Medulla oblongata (tissue), 1 donor: Measurements from ENCODE around the gene MRGPRX3.
"Not testable (repeated sequence)": the region's sequence is repeated elsewhere in the genome, so short reads cannot be mapped to it uniquely, and the experiment has no call there.

Experiments used
- DNase-seq: peaks from one replicate; pipeline ENCODE4 v3.0.0-alpha.2; 2015; ENCODE audit errors: extremely low spot score

Gene MRGPRX3

DNA sequence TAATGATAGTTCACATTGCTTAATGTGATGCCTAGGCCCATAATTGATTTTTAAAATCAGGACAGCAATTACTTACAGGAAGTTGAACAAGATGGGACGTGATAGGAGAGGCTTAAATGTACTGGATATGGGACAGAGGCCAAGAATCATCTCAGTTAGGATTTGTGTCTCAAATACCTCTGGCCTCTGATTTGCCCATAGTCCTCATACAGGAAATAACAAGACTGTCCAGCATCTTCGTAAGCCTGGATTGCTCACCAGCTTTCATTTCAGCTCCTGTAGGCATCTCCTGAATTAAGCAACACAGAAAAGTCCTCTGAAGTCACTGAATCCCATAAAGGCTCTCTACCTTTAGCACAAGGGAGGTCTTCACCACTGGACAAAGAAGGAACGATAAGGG is at the start of gene MRGPRX3:
Gene MRGPRX3, plus strand, starts transcription at position 231 of the 400 bp plus-strand sequence. CDS start 4,632 bp downstream, outside the sequence.
- no peak for DNase-seq

DNA sequence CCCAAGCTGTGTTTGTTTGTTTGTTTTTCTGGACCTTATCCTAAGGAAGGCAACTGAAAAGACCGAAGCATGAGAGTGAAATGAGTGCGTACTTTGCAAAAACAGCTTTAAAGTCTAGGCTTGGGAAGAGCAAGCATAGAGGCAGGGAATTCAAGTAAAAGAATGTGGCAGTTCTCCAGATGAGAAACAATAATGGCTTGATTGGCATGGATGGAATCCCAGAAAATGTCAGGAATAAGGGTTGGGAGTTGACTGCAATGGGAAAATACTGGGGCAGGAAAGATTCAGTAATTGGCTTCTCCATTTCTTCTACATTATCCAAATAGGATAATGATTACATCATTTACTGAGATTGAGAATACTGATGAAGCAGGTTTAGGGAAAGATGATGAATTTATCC is 44.0 kb upstream of the MRGPRX3 start:
- no peak for DNase-seq

DNA sequence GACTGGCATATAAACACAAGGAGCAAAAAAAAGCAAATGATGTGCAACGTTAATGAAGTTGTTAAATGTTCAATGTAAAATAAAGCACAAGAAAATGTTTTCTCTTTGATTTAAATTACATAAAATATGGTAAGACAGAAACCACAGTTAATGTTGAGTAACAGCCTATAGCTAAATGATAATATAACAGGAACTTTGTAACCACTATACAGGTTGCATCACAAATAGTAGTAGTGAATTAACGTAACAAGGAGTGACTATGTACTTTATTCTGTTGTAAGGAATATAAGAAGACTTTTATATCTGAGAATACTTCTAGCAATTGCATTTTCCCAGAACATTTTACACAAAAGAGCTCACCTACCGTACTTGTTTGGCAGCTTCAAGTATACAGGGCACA is 43.4 kb upstream of the MRGPRX3 start:
- DNase-seq, result no peak

DNA sequence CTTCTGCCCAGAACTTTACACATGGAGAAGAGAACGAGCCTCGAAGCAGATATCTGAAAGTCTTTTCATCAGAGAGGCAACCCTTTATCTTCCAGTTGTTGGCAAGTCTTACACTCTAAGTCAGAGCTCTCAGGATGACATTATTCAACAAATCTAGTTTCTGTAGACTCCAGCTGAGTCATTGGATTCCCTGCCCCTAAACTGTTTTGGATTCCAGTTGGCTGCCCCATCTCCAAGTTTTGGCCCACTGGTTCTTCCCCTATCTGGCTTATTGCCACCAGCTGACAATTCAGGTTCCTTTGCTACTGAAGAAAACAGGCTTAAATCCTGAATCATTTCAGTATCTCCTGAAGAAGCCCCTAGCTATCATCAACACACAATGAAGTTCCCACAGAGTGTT is 40.6 kb upstream of the MRGPRX3 start:
- DNase-seq, result peak; percentile 18

DNA sequence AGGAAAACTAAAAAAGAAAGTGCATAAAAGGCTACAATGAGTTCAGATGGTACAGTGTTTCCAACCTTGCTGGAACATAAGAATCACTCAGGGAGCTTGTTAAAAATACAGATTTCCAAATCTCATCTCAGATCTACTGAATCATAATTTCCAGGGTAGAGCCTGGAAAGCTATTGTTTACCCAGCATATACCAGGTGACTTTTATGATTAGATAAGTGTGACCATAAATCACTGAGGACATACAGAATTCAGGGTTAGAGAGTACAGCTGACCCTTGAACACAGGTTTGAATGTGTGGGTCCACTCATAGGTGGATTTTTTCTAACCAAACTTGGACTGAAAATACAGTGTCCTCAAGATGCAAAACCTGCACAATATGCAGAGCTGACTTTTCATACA is 38.4 kb upstream of the MRGPRX3 start:
- no peak for DNase-seq

DNA sequence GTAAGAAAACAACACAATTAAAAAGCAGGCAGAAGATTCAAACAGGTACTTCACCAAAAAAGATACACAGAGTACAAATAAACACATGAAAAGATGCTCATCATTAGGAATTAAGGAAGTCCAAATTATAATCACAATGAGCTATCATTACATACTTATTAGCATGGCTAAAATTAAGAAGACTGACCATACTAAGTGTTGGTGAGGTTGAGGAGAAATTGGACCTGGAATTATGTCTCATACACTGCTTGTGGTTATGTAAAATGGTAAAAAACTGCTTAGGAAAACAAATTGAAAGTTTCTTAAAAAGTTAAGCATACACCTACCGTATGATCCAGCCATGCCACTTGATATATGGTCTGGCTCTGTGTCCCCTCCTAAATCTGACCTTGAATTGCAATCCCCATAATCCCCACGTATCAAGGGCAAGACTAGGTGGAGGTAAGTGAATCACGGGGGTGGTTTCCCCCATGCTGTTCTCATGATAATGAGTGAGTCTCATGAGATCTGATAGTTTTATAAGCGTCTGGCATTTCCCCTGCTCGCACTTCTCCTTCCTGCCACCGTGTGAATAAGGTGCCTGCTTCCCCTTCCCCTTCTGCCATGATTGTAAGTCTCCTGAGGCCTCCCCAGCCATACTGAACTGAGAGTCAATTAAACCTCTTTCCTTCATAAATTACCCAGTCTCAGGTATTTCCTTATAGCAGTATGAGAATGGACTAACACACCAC is 31.3 kb upstream of the MRGPRX3 start:
- DNase-seq, result no peak

DNA sequence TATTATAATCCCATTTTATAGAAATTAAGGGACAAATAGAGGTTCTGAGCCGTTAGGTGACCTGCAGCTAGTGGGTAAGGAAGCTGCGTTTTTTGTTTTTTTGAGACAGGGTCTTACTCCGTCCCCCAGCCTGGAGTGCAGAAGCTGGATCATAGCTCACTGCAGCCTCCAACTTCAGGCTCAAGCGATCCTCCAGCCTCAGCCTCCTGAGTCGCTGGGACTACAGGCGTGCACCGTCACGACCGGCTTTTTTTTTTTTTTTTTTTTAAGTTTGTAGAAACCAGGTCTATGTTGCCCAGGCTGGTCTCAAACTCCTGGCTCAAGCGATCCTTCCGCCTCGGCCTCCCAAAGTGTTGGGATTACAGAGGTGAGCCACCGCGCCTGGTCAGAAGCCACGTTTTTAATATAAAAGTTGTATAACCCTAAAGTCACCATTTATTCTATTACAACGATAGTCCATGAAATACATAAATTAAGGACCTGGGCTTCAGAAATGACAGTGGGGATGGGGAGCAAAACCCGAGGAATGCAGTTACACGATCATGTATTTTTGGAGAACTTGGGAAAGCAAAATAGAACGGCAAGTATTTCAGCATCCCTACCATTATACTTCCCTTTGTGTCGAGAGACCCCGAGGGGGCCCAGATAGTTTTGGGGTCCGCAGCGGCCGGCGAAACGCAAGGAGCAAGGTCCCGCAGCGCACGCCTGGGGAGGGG is 27.1 kb upstream of the MRGPRX3 start:
- no peak for DNase-seq

DNA sequence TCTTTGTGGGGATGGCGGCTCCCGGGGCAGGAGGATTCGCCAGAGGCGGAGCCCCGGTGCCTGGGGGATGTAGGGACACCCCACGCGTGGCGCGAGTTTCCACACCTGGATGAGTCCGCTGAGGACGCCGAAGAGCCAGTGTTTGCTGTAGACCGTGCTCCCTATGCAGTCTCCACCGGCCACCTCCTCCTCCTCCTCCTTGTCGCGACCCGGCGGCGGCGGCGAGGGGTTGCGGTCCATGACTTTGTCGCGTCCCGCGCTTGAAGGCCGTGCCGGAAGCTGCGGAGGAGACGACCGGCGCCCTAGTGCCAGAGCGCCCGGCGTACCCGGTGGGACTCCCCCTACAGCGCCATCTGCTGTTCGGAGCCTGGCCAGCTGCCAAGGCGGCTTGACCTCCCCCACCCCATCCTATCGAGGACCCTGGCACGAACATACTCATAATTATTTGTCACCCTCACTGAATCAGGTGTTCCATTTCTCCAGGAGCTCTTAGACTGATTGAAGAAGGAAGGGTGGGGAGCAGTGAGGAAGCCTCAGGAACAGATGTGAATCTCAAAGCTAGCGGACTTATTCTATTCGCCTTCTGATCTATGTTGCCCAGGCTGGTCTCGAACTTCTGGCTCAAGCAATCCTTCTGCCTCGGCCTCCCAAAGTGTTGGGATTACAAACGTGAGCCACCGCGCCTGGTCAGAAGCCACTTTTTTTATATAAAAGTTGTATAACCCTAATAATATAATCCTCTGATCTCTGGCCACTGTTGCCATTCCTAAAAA is 26.4 kb upstream of the MRGPRX3 start, which contains the start of gene SAAL1:
Gene SAAL1, minus strand, starts transcription at position 281 of the 773 bp plus-strand sequence. Its CDS starts 41 bp downstream, at position 240.
- peak; percentile 87 for DNase-seq

DNA sequence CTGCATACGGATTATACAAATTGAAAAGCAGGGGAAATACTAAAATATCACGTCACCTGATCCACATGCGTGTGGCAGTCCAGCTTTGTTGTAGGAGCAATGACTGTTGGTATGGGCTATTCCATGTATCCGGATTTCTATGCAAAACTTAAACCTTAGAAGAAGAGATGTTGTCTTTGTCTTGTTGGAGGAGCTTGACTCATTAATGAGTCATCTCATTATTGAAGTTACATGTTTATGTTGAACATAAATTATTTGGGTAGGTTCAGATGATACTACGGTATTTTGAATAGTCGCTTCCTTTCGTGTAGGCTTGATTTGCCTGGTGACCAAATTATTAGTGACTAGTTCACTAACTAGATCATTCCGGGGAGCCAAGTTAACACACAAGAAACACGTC is 25.7 kb upstream of the MRGPRX3 start:
- DNase-seq, result no peak

DNA sequence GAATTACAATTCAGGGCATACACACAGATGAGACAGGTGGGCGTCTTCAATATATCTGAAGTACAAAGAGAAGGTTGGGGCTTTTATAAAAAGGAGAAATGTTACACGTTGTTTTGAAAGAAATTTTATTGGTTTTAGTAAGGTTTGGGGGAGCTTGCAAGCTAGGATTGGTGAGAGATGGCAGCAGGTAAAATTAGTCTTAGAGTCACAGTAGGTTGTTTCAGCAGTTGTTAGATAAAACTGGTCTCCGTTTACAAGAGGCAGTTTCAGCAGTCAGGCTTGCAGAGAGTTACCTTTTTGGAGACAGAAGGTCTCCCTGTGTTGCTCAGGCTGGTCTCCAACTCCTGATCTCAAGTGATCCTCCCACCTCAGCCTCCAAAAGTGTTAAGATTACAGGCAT is 24.1 kb upstream of the MRGPRX3 start:
- DNase-seq, result no peak

DNA sequence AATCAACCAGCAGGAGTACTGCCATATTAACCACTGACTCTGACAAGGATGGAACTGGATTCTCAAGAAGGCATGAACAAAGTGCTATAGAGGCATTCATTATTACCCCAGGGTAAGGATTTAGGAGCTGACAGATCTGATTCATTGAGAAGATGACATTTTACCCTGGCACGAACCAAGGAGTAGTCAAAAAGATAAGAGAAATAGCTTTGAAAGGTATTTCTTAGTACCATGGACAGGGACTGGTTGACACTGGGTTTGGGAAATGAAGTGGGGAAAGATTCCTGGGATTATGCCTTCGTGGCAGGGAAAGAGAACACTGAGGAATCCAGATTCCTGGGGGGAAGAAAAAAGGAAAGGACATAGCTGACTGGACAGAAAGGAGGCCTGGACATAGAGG is 21.4 kb upstream of the MRGPRX3 start:
- DNase-seq, result no peak

DNA sequence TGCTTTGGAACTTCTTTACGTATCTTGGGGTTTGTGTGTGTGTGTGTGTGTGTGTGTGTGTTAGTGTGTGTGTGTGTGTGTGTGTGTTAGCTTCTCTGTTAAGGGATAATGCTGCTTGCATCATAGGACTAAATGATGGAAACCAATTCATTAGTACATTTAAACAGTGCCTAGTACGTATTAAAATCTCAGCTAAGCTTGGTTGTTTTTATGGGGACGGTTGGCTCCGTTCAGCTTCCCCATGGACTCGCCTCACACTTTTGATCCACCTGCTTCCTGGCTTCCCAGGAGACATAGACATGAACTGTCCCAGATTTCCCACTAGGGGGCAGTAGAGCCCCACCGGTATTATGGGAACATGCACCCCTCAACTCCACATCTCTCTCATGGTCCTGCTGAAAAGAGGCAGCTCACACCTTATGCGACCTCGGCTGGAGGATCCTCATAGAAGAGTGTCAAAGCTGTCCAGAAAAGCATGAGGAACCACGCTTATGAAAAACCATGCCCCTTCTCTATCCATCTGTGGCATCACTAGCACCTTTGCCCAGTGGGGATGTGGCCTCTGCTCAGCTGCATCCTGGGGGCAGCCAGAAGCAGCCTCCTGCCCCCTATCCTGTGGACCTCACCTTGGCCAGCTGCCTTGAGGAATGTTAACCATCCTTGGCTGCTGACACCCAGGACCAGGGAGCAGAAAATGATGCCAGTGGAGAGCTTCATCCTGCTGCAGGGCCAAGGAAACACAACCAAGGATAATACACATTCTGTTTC is 16.8 kb upstream of the MRGPRX3 start:
- DNase-seq, result peak; percentile 72

DNA sequence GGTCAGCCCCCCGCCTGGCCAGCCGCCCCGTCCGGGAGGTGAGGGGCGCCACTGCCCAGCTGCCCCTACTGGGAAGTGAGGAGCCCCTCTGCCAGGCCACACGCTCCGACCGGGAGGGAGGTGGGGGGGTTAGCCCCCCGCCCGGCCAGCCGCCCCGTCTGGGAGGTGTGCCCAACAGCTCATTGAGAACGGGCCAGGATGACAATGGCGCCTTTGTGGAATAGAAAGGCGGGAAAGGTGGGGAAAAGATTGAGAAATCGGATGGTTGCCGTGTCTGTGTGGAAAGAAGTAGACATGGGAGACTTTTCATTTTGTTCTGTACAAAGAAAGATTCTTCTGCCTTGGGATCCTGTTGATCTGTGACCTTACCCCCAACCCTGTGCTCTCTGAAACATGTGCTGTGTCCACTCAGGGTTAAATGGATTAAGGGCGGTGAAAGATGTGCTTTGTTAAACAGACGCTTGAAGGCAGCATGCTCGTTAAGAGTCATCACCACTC is 11.0 kb upstream of the MRGPRX3 start:
- DNase-seq, result not testable (repeated sequence)

DNA sequence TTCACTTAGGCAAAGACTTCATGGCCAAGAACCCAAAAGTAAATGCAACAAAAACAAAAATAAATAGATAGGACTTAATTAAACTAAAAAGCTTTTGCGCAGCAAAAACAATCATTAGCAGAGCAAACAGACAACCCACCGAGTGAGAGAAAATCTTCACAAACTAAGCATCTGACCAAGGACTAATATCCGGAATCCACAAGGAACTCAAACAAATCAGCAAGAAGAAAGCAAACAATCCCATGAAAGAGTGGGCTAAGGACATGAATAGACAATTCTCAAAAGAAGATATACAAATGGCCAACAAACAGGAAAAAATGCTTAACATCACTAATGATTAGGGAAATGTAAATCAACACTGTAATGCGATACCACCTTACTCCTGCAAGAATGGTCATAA is 1.3 kb upstream of the MRGPRX3 start:
- DNase-seq, result not testable (repeated sequence)

DNA sequence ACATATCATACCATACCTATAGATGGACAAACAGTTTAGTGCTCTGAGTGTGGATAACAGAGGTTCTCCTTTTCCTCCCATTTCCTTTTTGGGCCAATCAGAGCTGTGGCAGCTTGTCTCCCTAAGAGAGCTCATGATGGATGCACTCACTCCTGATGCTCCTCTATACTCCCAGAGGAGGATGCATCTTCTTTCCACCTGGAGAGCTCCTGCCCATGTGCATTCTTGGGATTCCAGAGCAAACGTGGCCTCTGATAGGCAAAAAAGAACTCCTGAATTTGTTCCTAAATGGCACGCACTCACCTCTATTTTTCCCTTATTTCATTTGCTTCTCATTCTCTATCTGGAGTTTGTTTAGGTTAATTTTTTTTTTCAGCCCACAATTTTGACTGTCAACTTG is 2.9 kb downstream of the MRGPRX3 start:
- DNase-seq, result no peak

DNA sequence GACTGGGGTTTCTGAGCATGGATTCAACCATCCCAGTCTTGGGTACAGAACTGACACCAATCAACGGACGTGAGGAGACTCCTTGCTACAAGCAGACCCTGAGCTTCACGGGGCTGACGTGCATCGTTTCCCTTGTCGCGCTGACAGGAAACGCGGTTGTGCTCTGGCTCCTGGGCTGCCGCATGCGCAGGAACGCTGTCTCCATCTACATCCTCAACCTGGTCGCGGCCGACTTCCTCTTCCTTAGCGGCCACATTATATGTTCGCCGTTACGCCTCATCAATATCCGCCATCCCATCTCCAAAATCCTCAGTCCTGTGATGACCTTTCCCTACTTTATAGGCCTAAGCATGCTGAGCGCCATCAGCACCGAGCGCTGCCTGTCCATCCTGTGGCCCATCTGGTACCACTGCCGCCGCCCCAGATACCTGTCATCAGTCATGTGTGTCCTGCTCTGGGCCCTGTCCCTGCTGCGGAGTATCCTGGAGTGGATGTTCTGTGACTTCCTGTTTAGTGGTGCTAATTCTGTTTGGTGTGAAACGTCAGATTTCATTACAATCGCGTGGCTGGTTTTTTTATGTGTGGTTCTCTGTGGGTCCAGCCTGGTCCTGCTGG is 4.9 kb downstream of the MRGPRX3 start:
- DNase-seq, result no peak

DNA sequence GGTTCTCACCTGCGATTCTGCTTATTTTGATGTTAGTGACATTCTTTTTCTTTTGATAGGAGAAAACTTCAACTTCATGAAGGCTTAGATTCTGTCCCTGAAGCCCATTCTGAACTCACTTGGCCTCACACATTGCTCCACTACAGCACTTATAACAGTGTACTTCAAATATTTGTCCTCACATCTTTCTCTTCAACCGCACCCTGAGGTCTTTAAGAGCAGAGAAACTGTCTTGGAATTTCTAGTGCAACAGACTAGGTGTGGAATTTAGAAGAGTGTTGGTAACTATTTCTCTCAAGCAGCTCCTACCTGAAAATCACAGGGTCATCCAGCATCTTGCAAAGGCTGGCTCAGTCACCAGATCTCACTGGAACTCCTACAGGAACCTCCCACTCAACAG is 7.8 kb downstream of the MRGPRX3 start:
- no peak for DNase-seq

DNA sequence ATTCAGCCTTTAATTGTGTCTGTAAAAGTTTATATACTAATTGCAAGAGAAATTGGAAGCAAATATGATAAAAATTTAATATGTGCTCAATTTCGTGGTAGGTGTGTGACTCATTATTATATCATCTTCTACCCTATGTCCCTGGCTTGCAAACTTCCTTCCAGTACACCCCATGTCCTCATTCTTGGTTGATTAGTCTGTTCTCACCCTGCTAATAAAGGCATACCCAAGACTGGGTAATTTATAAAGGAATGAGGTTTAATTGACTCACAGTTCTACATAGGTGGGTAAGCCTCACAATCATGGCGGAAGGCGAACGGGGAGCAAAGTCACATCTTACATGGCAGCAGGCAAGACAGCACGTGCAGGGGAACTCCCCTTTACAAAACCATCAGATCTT is 11.9 kb downstream of the MRGPRX3 start:
- DNase-seq, result no peak

DNA sequence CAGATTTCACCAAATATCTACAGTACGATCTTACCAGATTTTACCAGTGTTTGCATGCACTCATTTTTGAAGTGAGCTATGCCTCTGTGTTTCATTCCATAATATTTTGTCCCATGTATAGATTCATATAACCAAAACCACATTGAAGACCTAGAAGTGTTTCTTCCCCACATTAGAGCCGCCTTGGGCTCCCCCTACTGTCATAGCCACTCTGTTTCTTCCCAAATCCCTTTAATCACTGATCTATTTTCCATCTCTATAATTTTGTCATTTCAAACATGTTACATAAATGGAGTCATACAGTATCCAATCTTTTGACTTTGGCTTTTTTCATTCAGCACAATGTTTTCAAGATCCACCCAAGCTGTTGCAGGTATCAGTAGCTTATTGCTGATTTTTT is 12.7 kb downstream of the MRGPRX3 start:
- DNase-seq, result no peak

DNA sequence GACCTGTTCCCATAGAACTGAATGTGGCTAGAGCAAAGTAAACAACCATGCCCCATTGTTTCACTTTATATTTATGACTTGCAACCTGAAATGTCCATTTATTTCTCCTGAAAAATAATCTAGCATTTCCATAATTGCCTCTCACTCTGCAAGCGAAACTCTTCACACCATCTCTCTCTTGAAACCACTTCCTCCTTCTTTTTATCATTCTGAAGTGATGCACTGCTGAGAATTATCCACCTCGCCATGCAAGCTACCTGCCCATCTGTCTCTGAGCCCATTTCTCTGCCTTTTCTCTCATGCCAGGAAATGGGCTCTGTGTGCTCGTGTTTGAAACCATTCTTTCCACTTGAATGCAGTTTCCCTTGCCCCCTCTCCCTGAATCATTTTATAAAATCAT is 13.5 kb downstream of the MRGPRX3 start:
- DNase-seq, result no peak

DNA sequence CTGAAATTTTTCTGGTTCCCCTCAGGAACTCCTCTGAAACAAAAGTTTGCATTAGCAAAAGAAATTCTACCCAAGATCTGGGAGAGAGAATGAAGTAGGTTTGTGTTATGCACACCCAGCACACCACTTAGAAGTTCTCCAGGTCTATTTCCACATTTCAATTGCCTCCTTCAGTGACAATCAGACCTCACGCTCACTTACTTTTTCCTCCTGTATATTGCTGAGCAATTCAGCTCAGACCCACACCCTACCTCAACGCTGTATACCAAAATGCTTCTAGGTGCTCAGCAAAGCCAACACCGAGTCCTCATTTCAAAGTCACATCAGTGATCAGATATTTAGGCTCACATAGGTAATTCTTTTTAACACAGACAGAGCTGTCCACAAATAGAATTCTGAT is 19.2 kb downstream of the MRGPRX3 start:
- DNase-seq, result no peak
